HepG2 (cell line): ENCODE data around the gene PBX2. TPM values are rescaled to one million over a fixed set of nuclear protein-coding genes. Genes with fewer than 3 reads are reported as not detected.

Source experiments
- AKAP8 ChIP-seq: sonication (generic); formaldehyde crosslinking; IDR thresholded peaks from 2 replicates; pipeline ENCODE4 v1.5.1; 2020; ENCODE audit warnings: mild to moderate bottlenecking, missing genetic modification reagents
- ATAD3A ChIP-seq: sonication (generic); formaldehyde crosslinking; IDR thresholded peaks from 2 replicates; pipeline ENCODE4 v1.4.0; 2020; ENCODE audit warnings: missing genetic modification reagents
- ATF7-NPFF ChIP-seq: sonication (generic); formaldehyde crosslinking; IDR thresholded peaks from 2 replicates; pipeline ENCODE4 v1.8.1; 2023; ENCODE audit warnings: mild to moderate bottlenecking, low read depth, missing genetic modification reagents, moderate library complexity
- BCL6 ChIP-seq: IDR thresholded peaks from 2 replicates; pipeline ENCODE4 v1.6.1; 2016; ENCODE audit warnings: missing genetic modification reagents, missing compliant biosample characterization
- BRD4 ChIP-seq: sonication (generic); formaldehyde crosslinking; IDR thresholded peaks from 2 replicates; pipeline ENCODE4 v1.4.0; 2020; ENCODE audit warnings: missing genetic modification reagents
- CHD2 ChIP-seq: IDR thresholded peaks from 2 replicates; pipeline ENCODE4 v1.6.1; 2011; ENCODE audit warnings: low read depth, low read length, improper control_type of control experiment
- CREM ChIP-seq, 2 experiments: sonication (generic) in 1 of 2; formaldehyde crosslinking in 1 of 2; IDR thresholded peaks; 2 replicates each; pipeline versions ENCODE4 v1.4.0 to v1.6.1; 2016 to 2020; ENCODE audit warnings: antibody characterized with exemption in 1 of 2, mild to moderate bottlenecking in 1 of 2, missing genetic modification reagents in 1 of 2
- E2F1 ChIP-seq: sonication (generic); formaldehyde crosslinking; IDR thresholded peaks from 2 replicates; pipeline ENCODE4 v1.5.0; 2020; ENCODE audit warnings: missing genetic modification reagents
- ETV6 ChIP-seq: sonication (generic); formaldehyde crosslinking; conservative IDR thresholded peaks from 2 replicates; pipeline ENCODE4 v1.4.0; 2020; ENCODE audit warnings: missing genetic modification reagents
- FOSL1 ChIP-seq: sonication (generic); formaldehyde crosslinking; IDR thresholded peaks from 2 replicates; pipeline ENCODE4 v1.9.0; 2021; ENCODE audit warnings: missing genetic modification reagents, borderline replicate concordance
- FOXK1 ChIP-seq: sonication (generic); formaldehyde crosslinking; IDR thresholded peaks from 2 replicates; pipeline ENCODE4 v1.4.0; 2020; ENCODE audit warnings: low read depth, missing genetic modification reagents, borderline replicate concordance
- HHEX ChIP-seq: IDR thresholded peaks from 2 replicates; pipeline ENCODE4 v1.6.1; 2016; ENCODE audit warnings: control low read depth
- HIVEP1 ChIP-seq: sonication (generic); formaldehyde crosslinking; IDR thresholded peaks from 2 replicates; pipeline ENCODE4 v1.4.0; 2020; ENCODE audit warnings: mild to moderate bottlenecking, missing genetic modification reagents
- KDM4B ChIP-seq: sonication (generic); formaldehyde crosslinking; IDR thresholded peaks from 2 replicates; pipeline ENCODE4 v1.4.0; 2020; ENCODE audit warnings: missing genetic modification reagents
- MAFG ChIP-seq: sonication (generic); formaldehyde crosslinking; IDR thresholded peaks from 2 replicates; pipeline ENCODE4 v1.5.1; 2020; ENCODE audit warnings: mild to moderate bottlenecking, missing genetic modification reagents
- NCOA1 ChIP-seq: sonication (generic); formaldehyde crosslinking; IDR thresholded peaks from 2 replicates; pipeline ENCODE4 v1.9.0; 2021; ENCODE audit warnings: missing genetic modification reagents
- NCOA2 ChIP-seq: sonication (generic); formaldehyde crosslinking; IDR thresholded peaks from 2 replicates; pipeline ENCODE4 v1.8.0; 2022; ENCODE audit warnings: inconsistent platforms
- NCOA5 ChIP-seq: sonication (generic); formaldehyde crosslinking; IDR thresholded peaks from 2 replicates; pipeline ENCODE4 v1.4.0; 2020; ENCODE audit warnings: missing genetic modification reagents
- NR2F6 ChIP-seq, 2 experiments: IDR thresholded peaks; 2 replicates each; pipeline ENCODE4 v1.6.1; 2016; ENCODE audit warnings: antibody characterized with exemption in 1 of 2, mild to moderate bottlenecking in 1 of 2
- PITX1 ChIP-seq: sonication (generic); formaldehyde crosslinking; IDR thresholded peaks from 2 replicates; pipeline ENCODE4 v1.5.1; 2020; ENCODE audit warnings: mild to moderate bottlenecking, missing genetic modification reagents
- SMARCC2 ChIP-seq: fragments of 450-650 bp; IDR thresholded peaks from 2 replicates; pipeline ENCODE4 v1.6.1; 2017; ENCODE audit warnings: antibody characterized with exemption, mild to moderate bottlenecking
- SP1 ChIP-seq, 2 experiments: fragments of 450-650 bp in 1 of 2; sonication (generic) in 1 of 2; formaldehyde crosslinking in 1 of 2; IDR thresholded peaks; 2 replicates each; pipeline versions ENCODE4 v1.4.0 to v1.6.1; 2016 to 2020; ENCODE audit warnings: missing genetic modification reagents in 1 of 2
- SPEN ChIP-seq: sonication (generic); formaldehyde crosslinking; IDR thresholded peaks from 2 replicates; pipeline ENCODE4 v1.5.1; 2020; ENCODE audit warnings: low read depth, mild to moderate bottlenecking, missing genetic modification reagents
- TFE3 ChIP-seq: IDR thresholded peaks from 2 replicates; pipeline ENCODE4 v1.6.1; 2016
- ZNF446 ChIP-seq: sonication (generic); formaldehyde crosslinking; IDR thresholded peaks from 2 replicates; pipeline ENCODE4 v1.5.0; 2020; ENCODE audit warnings: mild to moderate bottlenecking, missing genetic modification reagents
- ZNF703 ChIP-seq: sonication (generic); formaldehyde crosslinking; IDR thresholded peaks from 2 replicates; pipeline ENCODE4 v1.5.1; 2020; ENCODE audit warnings: missing genetic modification reagents, mild to moderate bottlenecking, moderate library complexity, borderline replicate concordance
- polyA plus RNA-seq, 8 experiments: library from polyadenylated mRNA; depleted of rRNA in 3 of 8; stranded (reverse) in 7 of 8; unstranded in 1 of 8; fragments of >200 nt; fragmentation: Illumina TruSeq in 4 of 8; extraction: Trizol in 4 of 8; gene quantifications; 2 replicates each; pipeline versions ENCODE4 v1.2.1 to v1.2.3, GENCODE V29; 2011 to 2016; ENCODE audit warnings: low read depth in 4 of 8, missing spikeins in 1 of 8, mixed read lengths in 1 of 8; ENCODE audit not compliant: insufficient read depth in 1 of 8
- total RNA-seq, 5 experiments: library from RNA; depleted of rRNA; stranded (reverse); fragments of >200 nt; fragmentation: Illumina TruSeq; extraction: Trizol; gene quantifications; 2 replicates each; pipeline ENCODE4 v1.2.3, GENCODE V29; 2016; ENCODE audit warnings: low read depth in 1 of 5
- TF ChIP-seq, protein P1 (sequence below): IDR thresholded peaks from 2 replicates; pipeline ENCODE4 v1.6.1; 2016; ENCODE audit warnings: missing genetic modification reagents, missing compliant biosample characterization
- TF ChIP-seq, protein P2 (sequence below): sonication (generic); formaldehyde crosslinking; IDR thresholded peaks from 2 replicates; pipeline ENCODE4 v1.8.0; 2022; ENCODE audit warnings: mild to moderate bottlenecking, missing genetic modification reagents, borderline replicate concordance

PBX2 gene
- total and polyA plus RNA-seq, 2 of the 13 experiments (the other 11 are each of a cell fraction or from before 2014, with no cell fraction given): 42.3 to 77.8 TPM

DNA sequence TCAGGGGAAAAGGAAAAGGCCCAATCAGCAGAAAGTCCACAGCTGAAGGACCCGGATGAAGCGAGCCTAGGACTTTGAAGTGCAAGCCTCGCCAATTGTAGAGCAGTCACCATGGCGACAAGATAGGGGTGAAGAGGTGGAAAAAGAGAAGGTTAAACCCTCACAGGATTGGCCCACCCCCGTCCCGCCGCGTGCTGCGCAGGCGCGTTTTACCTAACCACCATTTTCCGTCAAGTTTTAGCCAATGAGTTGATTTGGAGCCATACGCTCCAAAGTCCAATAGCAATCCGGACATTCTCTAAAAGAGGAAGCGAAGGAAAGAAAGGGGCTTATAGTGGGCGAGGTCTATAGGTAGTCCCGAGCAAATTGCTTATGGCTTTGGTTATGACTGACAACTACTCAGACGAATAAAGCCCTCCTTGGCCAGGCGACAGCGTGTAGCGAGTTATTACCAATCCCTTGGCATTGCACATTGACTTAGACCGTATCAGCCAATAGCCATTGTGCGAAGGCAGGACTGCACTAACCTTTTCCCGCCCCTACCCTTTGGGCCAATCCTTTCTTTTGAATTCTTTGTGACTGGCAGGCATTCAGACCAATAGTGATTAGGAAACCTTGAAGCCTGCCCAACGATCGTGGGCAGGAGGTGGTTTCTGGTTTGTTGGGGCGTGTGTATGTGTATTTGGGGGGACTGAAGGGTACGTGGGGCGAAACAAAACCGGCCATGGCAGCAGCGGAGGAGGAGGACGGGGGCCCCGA lies 12.0 kb downstream of the PBX2 start, which contains the start of gene RNF5 (continued):
- peak; percentile 34; the same call in 1 of the 2 replicates for TF ChIP-seq E2F1
- TF ChIP-seq AKAP8 (CRISPR knock-in tag): no peak
- TF ChIP-seq, protein P1, sequence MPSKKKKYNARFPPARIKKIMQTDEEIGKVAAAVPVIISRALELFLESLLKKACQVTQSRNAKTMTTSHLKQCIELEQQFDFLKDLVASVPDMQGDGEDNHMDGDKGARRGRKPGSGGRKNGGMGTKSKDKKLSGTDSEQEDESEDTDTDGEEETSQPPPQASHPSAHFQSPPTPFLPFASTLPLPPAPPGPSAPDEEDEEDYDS: peak; percentile 71; the same call in 1 of the 2 replicates
- no peak for TF ChIP-seq ETV6 (CRISPR knock-in tag)
- no peak for TF ChIP-seq NCOA5
- peak; percentile 78 for TF ChIP-seq FOXK1
- no peak for TF ChIP-seq MAFG (CRISPR knock-in tag)
- TF ChIP-seq KDM4B (CRISPR knock-in tag): 0 out of 2 replicates have a peak, but pooled peaks have one; percentile 20
- TF ChIP-seq CREM (IDR thresholded peaks at IDR 0.05): peak; percentile 91
- TF ChIP-seq CREM (CRISPR knock-in tag; IDR thresholded peaks at IDR 0.05): no peak
- no peak for TF ChIP-seq TFE3 (CRISPR knock-in tag)
- no peak for TF ChIP-seq SMARCC2
- TF ChIP-seq FOSL1: no peak
- peak; percentile 80 for TF ChIP-seq CHD2
- no peak; the same call in 1 of the 2 replicates for TF ChIP-seq NR2F6 (IDR thresholded peaks at IDR 0.05)
- no peak for TF ChIP-seq NR2F6 (CRISPR knock-in tag; IDR thresholded peaks at IDR 0.05)
- no peak for TF ChIP-seq HHEX (CRISPR knock-in tag)
- TF ChIP-seq ATAD3A (CRISPR knock-in tag): no peak
- no peak; the same call in 1 of the 2 replicates for TF ChIP-seq NCOA2 (CRISPR knock-in tag)
- no peak for TF ChIP-seq ZNF703 (CRISPR knock-in tag)
- peak; percentile 38; the same call in 1 of the 2 replicates for TF ChIP-seq SPEN (CRISPR knock-in tag)
- no peak for TF ChIP-seq NCOA1
- no peak for TF ChIP-seq HIVEP1 (CRISPR knock-in tag)
- TF ChIP-seq, protein P2, sequence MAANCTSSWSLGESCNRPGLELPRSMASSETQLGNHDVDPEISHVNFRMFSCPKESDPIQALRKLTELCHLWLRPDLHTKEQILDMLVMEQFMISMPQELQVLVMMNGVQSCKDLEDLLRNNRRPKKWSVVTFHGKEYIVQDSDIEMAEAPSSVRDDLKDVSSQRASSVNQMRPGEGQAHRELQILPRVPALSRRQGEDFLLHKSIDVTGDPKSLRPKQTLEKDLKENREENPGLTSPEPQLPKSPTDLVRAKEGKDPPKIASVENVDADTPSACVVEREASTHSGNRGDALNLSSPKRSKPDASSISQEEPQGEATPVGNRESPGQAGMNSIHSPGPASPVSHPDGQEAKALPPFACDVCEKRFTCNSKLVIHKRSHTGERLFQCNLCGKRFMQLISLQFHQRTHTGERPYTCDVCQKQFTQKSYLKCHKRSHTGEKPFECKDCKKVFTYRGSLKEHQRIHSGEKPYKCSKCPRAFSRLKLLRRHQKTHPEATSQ (CRISPR knock-in tag): 0 out of 2 replicates have a peak, but pooled peaks have one; percentile 4
- 0 out of 2 replicates have a peak, but pooled peaks have one; percentile 16 for TF ChIP-seq ATF7-NPFF (CRISPR knock-in tag)
- no peak; the same call in 1 of the 2 replicates for TF ChIP-seq PITX1 (CRISPR knock-in tag)
- no peak for TF ChIP-seq SP1 (IDR thresholded peaks at IDR 0.05)
- peak; percentile 84 for TF ChIP-seq SP1 (CRISPR knock-in tag; IDR thresholded peaks at IDR 0.05)
- TF ChIP-seq BRD4 (CRISPR knock-in tag): no peak
- TF ChIP-seq BCL6 (CRISPR knock-in tag): no peak
- no peak for TF ChIP-seq ZNF446 (CRISPR knock-in tag)
